ENCODE data around the gene TM4SF4.

DNA sequence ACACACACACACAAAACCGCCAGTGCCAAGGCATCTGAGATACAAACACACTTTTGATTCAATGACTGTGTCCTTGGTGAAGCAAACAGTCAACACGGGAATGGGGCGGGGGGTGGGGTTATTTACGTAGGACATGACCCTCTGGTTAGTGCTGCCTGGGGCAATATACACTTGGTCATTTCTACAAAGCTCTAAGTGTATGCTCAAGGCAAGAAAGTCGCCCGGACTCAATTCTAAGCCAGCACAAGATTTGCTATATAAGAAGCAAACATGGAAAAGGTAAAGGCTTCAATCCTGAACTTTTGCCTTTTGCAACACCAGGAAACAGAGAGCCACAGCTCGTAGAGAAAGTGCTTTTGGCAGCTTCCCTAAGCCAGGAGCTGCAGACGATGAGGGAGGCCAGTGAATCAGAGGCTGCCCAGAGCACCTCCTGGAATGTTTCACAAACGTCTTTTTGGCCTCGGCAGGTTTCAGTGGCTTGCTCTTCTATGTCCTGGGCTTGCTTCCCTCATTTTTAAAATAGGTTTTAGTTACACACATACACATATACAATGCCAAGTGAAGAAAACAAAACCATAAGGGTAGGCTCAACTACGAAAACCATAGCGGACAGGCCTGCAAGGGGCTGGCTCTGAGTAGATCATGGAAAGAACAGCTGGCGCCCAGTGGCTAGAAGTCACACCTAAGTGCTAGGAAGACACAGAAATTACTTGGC lies 73.6 kb downstream of the TM4SF4 start:
- TF ChIP-seq EZH2 (IDR thresholded peaks at IDR 0.05; ENCODE audit: low read depth, unreplicated experiment): no peak
- TF ChIP-seq, protein P1, sequence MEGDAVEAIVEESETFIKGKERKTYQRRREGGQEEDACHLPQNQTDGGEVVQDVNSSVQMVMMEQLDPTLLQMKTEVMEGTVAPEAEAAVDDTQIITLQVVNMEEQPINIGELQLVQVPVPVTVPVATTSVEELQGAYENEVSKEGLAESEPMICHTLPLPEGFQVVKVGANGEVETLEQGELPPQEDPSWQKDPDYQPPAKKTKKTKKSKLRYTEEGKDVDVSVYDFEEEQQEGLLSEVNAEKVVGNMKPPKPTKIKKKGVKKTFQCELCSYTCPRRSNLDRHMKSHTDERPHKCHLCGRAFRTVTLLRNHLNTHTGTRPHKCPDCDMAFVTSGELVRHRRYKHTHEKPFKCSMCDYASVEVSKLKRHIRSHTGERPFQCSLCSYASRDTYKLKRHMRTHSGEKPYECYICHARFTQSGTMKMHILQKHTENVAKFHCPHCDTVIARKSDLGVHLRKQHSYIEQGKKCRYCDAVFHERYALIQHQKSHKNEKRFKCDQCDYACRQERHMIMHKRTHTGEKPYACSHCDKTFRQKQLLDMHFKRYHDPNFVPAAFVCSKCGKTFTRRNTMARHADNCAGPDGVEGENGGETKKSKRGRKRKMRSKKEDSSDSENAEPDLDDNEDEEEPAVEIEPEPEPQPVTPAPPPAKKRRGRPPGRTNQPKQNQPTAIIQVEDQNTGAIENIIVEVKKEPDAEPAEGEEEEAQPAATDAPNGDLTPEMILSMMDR (conservative IDR thresholded peaks at IDR 0.05; ENCODE audit: low read depth in 2 of 2): no peak

All from GM23338 (cell line).